Fibroblast of skin of right quadriceps (primary cell): Measurements from ENCODE around the gene MAFF.
"Not testable (repeated sequence)": the region's sequence is repeated elsewhere in the genome, so short reads cannot be mapped to it uniquely, and the experiment has no call there.

Experiments
- DNase-seq: peaks from one replicate; pipeline ENCODE4 v3.0.0-alpha.2; 2013

Gene MAFF

DNA sequence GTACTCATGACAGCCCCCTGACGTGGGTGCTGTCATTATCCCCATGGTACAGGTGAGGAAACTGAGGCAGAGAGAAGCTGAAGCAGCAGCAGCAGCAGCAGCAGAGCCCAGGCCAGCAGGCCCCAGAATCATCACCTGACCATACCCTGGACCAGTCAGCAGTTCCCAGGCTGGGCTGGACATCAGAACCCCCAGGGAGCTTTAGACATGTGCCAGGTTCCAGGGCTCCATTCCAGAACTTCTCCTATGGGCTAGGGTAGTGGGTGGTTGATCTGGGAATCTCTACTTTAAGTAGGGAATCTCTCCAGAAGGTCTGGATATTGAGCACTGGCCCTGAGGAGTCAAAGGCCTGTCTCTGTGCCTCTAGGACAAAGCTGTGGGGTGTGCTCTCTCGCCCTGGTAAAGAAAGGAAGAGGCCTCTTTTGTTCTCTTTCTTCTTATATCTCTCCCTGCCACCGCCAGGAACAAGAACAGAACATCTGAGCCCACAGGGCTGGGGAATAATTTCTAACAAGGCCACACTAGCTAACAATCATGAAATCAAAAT lies 26.6 kb downstream of the MAFF start:
- DNase-seq: no peak

DNA sequence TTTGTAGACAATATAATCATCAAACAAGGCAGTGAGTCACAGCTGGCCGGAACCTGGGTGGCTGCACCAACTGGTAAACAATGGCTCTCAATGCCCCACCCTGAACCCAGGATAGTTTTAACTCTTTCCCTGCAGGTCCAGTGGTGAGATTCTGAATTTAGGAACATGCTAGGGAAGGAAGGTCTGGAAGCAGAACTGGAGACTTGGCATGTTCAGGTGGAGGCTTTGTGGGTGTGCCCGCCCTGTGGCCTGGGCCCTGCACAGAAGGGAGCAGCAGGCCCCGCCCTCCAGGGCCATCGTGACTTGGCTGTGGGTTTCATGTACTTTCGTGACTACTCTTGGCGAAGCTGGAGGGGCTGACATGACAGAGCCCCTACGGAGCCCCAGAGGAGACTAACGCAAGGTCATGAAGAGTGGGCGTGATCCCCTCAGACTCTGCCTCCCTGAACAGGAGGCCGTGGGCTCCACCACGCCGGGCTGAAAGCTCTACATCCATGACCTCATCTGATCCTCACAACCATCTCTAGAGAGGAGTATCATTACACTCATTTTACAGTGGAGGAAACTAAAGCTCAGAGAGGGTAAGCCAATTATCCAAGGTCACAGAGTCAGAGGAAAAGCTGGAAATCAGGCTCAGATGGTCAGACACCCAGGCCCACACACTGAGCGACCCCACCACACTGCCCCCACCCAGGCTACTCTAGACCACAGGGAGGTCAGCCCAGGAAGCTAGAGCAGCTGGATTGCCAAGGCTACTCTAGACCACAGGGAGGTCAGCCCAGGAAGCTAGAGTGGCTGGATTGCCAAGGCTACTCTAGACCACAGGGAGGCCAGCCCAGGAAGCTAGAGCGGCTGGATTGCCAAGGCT lies 27.3 kb downstream of the MAFF start:
- DNase-seq: peak; percentile 35

DNA sequence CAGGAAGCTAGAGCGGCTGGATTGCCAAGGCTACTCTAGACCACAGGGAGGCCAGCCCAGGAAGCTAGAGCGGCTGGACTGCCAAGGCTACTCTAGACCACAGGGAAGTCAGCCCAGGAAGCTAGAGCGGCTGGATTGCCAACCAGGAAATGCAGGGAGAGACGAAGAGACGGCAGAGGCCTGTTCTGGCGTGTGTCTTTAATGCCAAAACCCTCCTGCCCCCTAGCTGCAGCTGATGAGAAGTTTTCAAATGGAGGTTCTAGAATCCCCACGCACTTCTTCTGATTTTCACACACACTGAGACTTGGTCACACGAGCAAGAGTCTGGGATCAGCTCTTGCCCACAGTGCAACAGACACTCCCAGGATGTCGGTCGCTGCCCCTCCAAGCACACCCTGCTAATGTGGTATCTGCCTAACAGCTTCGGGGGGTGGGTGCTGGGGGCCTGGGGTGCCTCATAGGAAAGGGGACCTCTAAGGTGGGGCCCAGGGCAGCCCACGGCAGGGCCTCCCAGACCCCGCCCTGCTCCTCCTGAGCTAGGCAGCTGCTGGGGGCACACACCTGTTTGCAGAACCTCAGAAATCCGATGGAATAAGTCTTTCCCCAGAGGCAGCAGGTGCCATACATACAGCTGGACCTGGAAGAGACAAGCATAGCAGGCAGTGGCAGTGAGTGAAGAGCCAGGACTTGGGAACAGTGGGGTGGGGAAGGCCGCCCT lies 28.5 kb downstream of the MAFF start:
- peak; percentile 55 for DNase-seq

DNA sequence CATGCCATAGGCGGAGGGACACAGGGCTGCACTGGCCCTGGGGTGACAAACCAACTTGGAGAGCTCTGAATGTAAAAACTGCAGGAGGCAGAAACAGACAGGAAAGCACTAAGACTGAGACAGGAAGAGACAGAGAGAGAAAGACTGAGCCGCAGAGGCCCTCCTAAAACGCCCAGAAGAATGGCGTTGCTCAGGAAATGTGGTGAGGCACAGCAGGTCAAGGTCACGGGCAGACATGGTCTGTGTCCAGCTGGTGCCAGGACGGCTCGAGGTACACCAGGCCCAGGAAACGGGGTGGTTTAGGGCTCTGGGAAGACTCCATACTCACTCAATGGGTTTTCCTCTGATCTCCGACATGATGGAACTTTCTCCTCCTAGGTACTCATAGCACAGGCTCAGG lies 29.1 kb downstream of the MAFF start:
- DNase-seq: no peak

- DNase-seq: no peak
Measured at GRCh38 chr22:38232196-38232595, 30.4 kb downstream of the MAFF start.

DNA sequence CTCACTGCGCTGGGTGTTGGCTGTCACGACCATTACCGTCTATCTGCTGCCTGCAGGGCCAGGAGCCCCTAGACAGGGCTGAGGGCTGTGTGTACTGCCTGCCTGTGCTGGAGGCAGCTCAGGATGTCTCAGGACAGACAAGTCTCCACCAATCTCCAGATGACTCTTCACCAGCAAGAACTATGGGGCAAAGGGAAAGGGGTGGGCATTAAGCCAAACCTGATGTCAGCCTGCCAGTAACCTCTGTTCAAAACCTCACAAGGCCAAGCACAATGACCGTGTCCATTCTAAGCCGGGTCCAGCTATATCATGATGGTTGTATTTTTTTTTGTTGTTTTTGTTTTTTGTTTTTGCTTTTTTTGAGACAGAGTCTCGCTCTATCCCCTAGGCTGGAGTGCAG lies 31.6 kb downstream of the MAFF start:
- DNase-seq: no peak

GRCh38 chr22:38233856-38234255 lies 32.1 kb downstream of the MAFF start:
- not testable (repeated sequence) for DNase-seq

GRCh38 chr22:38235240-38235850 lies 33.6 kb downstream of the MAFF start:
- DNase-seq: no peak

- no peak for DNase-seq
Measured at GRCh38 chr22:38236786-38237185, 35.0 kb downstream of the MAFF start.

DNA sequence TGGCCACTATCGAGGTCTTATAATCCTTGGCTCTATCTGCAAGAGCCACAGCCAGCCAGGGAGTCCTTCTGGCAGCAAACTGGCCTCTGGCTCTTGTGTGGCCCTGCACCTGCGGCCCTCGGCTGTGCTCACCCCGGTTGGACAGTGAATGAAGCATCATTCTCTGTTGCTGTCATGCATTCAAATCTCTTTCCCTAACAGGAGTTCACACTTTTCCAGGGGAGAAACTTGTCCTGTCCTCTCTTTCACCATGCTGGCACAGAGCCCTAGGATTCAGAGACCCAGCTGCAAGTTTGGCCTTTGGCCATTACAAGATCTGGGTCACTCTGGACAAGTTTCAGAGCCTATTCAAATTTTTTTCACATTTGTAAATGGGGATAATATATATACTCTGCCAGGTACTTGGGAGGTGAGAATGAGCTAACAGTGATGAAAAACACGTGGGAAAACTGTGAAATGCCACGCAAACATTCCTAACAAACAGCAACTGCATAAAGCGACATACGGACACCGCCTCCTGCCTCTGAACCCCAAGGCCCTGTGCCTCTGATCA lies 36.8 kb downstream of the MAFF start:
- no peak for DNase-seq

- DNase-seq: peak; percentile 96
Measured at GRCh38 chr22:38239101-38239761, 37.4 kb downstream of the MAFF start.

DNA sequence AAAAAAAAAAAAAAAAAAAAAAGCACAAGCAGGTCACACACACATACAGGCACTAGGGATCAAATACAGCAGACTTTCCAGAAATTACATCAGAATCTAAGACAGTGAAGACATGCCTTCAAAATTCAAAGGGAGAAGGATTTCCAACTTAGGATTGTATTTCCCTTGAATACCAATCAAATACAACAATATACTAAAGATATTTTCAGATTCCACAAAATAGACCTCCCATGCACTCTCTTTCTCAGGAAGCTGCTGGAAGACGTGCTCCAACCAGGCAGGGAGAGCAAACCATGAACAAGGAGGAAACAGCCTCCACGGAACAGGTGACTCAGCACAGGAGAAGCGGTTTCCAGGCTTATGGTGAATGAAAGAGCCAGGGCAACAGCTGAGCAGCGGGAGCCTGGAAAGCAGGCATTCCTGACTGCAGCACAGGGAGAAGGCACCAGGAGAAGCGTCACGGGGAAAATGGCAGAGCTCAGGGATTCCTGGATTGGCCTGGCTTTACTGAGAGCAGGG lies 39.0 kb downstream of the MAFF start:
- DNase-seq: peak; percentile 92

GRCh38 chr22:38243007-38243765 lies 41.4 kb downstream of the MAFF start:
- DNase-seq: no peak

DNA sequence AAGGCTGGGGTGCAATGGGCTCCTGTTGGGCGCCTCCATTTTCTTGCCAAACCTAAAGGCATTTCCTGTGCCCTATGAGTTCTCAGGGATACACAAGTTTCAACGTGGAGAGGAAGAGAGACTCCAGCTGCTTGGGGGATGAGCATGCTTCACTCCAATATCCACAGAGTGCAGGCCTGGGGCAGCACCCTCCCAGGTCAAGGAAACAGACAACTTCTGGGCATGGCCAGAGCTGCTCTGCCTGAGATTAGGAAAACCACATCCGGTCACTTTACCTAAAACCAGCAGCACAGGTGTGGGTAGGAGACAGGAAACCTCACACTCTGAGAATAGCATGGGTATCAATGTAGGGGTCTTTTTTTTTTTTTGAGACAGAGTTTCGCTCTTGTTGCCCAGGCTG lies 42.3 kb downstream of the MAFF start:
- DNase-seq: no peak

GRCh38 chr22:38246046-38246658 lies 44.4 kb downstream of the MAFF start:
- no peak for DNase-seq

DNA sequence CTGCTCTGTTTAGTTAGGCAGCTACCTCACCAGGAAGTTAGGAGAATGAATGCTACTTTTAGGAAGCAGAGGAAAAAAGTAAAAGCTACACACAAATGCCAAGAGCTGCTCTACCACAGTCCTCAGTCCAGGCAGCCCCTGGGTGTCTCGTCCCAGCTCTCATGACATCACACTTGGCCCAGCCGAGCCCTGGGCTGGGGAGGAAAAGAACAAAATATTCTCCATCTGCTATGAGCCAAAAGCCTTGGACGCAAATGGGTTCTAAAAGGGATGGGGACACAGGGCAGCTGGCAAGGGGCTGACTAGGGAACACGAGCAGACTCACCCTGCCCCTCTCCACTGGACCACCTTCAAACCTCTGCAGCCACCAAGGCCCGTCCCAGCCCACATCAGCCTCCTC lies 44.9 kb downstream of the MAFF start:
- no peak for DNase-seq

DNA sequence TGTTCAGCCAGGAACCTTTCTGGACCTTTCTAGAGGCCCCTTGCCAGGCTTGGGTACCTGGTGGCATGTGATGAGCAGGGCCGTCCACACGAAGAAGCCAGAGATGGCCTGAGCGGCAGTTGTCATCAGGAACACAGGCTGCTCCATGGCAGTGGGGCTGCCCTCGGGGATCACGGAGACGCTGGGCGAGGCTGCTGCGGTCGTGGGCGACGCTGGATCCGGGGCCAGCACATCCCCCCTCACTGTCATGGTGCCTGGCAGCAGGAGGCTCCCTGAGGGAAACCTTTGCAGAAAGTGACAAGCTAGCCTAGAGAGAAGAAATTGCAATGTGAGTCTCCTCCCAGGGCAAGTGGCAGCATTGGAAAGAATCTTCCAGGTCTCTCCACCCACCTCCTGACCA lies 45.9 kb downstream of the MAFF start:
- no peak for DNase-seq

- no peak for DNase-seq
Measured at GRCh38 chr22:38248280-38248679, 46.5 kb downstream of the MAFF start.

DNA sequence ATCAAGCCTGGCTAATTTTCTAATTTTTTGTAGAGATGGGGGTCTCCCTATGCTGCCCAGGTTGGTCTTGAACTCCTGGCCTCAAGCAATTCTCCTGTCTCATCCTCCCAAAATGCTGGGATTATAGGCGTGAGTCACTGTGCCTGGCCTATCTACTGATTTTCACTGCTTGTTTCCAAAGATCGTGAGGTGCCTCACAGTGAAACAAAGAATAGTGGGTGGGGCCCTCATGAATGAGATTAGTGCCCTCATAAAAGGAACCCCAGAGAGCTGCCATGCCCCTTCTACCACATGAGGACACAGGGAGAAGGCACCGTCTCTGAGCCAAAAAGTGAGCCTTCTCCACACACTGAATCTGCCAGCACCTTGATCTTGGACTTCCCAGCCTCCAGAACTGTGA lies 47.5 kb downstream of the MAFF start:
- no peak for DNase-seq

GRCh38 chr22:38249803-38250642 lies 48.2 kb downstream of the MAFF start:
- DNase-seq: no peak
